WTC11 (cell line): ENCODE measurements around the gene DNMT3A. TPM values are rescaled to one million over a fixed set of nuclear protein-coding genes. Genes with fewer than 3 reads are reported as not detected.

Experiments used
- ATAC-seq: fragments of 200-7000 bp; cut with Tn5 transposase; 2 replicates; pipeline ENCODE4 v1.10.0; 2021; ENCODE audit warnings: mild to moderate bottlenecking, moderate library complexity
- CTCF ChIA-PET: fragments of 300-600 bp; sonication (Branson Sonifier 250); formaldehyde crosslinking; loops from one replicate; lab custom pipeline; 2021; ENCODE audit warnings: antibody characterized with exemption; lab: Charles Lee
- POLR2A ChIA-PET: fragments of 350-600 bp; sonication (Branson Sonifier 250); formaldehyde crosslinking; loops from one replicate; lab custom pipeline; 2021; ENCODE audit warnings: antibody characterized with exemption; lab: Charles Lee
- DNase-seq: peaks from one replicate; pipeline ENCODE4 v3.0.0; 2021; ENCODE audit warnings: low spot score
- H3K27ac Mint-ChIP-seq: 2 replicates; pipeline ENCODE4 v1.8.0; 2021; ENCODE audit warnings: mixed read lengths
- H3K27me3 Mint-ChIP-seq: 2 replicates; pipeline ENCODE4 v1.8.0; 2021; ENCODE audit warnings: low read depth, mild to moderate bottlenecking, moderate library complexity, mixed read lengths
- H3K36me3 Mint-ChIP-seq: 2 replicates; pipeline ENCODE4 v1.8.0; 2021; ENCODE audit warnings: mixed read lengths
- H3K4me1 Mint-ChIP-seq: 2 replicates; pipeline ENCODE4 v1.8.0; 2022; ENCODE audit warnings: mixed read lengths
- H3K4me3 Mint-ChIP-seq: 2 replicates; pipeline ENCODE4 v1.8.0; 2021; ENCODE audit warnings: mild to moderate bottlenecking, moderate library complexity, mixed read lengths
- H3K9me3 Mint-ChIP-seq: 2 replicates; pipeline ENCODE4 v1.8.0; 2021; ENCODE audit warnings: mixed read lengths
- ATF2 ChIP-seq: sonication (generic); formaldehyde crosslinking; IDR thresholded peaks from 2 replicates; pipeline ENCODE4 v1.8.1; 2022; ENCODE audit warnings: low read depth, missing genetic modification reagents, borderline replicate concordance
- CREB1 ChIP-seq: sonication (generic); formaldehyde crosslinking; IDR thresholded peaks from 2 replicates; pipeline ENCODE4 v1.8.0; 2023; ENCODE audit warnings: mild to moderate bottlenecking, missing genetic modification reagents
- E2F4 ChIP-seq: sonication (generic); formaldehyde crosslinking; IDR thresholded peaks from 2 replicates; pipeline ENCODE4 v1.8.1; 2022; ENCODE audit warnings: low read depth, mild to moderate bottlenecking, moderate library complexity, missing genetic modification reagents, borderline replicate concordance
- ETV6 ChIP-seq: sonication (generic); formaldehyde crosslinking; IDR thresholded peaks from 2 replicates; pipeline ENCODE4 v1.8.1; 2022; ENCODE audit warnings: mild to moderate bottlenecking, missing genetic modification reagents
- GABPB1 ChIP-seq: sonication (generic); formaldehyde crosslinking; IDR thresholded peaks from 2 replicates; pipeline ENCODE4 v1.8.1; 2023; ENCODE audit warnings: mild to moderate bottlenecking, missing genetic modification reagents
- HMGXB4 ChIP-seq: sonication (generic); formaldehyde crosslinking; IDR thresholded peaks from 2 replicates; pipeline ENCODE4 v1.8.1; 2023; ENCODE audit warnings: mild to moderate bottlenecking, moderate library complexity, missing genetic modification reagents
- IRF1 ChIP-seq: sonication (generic); formaldehyde crosslinking; IDR thresholded peaks from 2 replicates; pipeline ENCODE4 v1.8.0; 2023; ENCODE audit warnings: missing genetic modification reagents
- JUN ChIP-seq: sonication (generic); formaldehyde crosslinking; IDR thresholded peaks from 2 replicates; pipeline ENCODE4 v1.8.0; 2023; ENCODE audit warnings: mild to moderate bottlenecking, missing genetic modification reagents
- MYBL2 ChIP-seq: sonication (generic); formaldehyde crosslinking; IDR thresholded peaks from 2 replicates; pipeline ENCODE4 v1.8.1; 2023; ENCODE audit warnings: mild to moderate bottlenecking, moderate library complexity, missing genetic modification reagents
- NFATC4 ChIP-seq: fragments of 250-450 bp; sonication (Bioruptor Pico); IDR thresholded peaks from 2 replicates; pipeline ENCODE4 v1.9.0; 2021; ENCODE audit warnings: mild to moderate bottlenecking
- RORB ChIP-seq: fragments of 250-450 bp; sonication (Bioruptor Pico); IDR thresholded peaks from 2 replicates; pipeline ENCODE4 v1.9.0; 2021; ENCODE audit warnings: mild to moderate bottlenecking
- TCF7 ChIP-seq: sonication (generic); formaldehyde crosslinking; IDR thresholded peaks from 2 replicates; pipeline ENCODE4 v1.8.0; 2022; ENCODE audit warnings: mild to moderate bottlenecking, low read depth, missing genetic modification reagents, moderate library complexity
- TEAD1 ChIP-seq: sonication (generic); formaldehyde crosslinking; IDR thresholded peaks from 2 replicates; pipeline ENCODE4 v1.8.0; 2022; ENCODE audit warnings: mild to moderate bottlenecking, missing genetic modification reagents
- TP53 ChIP-seq: sonication (generic); formaldehyde crosslinking; IDR thresholded peaks from 2 replicates; pipeline ENCODE4 v1.8.1; 2023; ENCODE audit warnings: mild to moderate bottlenecking, missing genetic modification reagents
- ZBTB21 ChIP-seq: sonication (generic); formaldehyde crosslinking; IDR thresholded peaks from 2 replicates; pipeline ENCODE4 v1.8.1; 2023; ENCODE audit warnings: mild to moderate bottlenecking, missing genetic modification reagents, borderline replicate concordance
- ZNF219 ChIP-seq: sonication (generic); formaldehyde crosslinking; IDR thresholded peaks from 2 replicates; pipeline ENCODE4 v1.8.0; 2023; ENCODE audit warnings: missing genetic modification reagents, mild to moderate bottlenecking, borderline replicate concordance
- ZNF416 ChIP-seq: fragments of 250-450 bp; sonication (Bioruptor Pico); IDR thresholded peaks from 2 replicates; pipeline ENCODE4 v1.9.0; 2021; ENCODE audit warnings: mild to moderate bottlenecking, inconsistent platforms
- ZNF423 ChIP-seq: fragments of 250-450 bp; sonication (Bioruptor Pico); IDR thresholded peaks from 2 replicates; pipeline ENCODE4 v2.1.2; 2022; ENCODE audit warnings: mild to moderate bottlenecking, moderate library complexity
- total RNA-seq: library from RNA; stranded (reverse); gene quantifications from 3 replicates; pipeline ENCODE4 v1.2.3, GENCODE V29; 2021
- TF ChIP-seq, protein P1 (sequence below): fragments of 250-450 bp; sonication (Bioruptor Pico); IDR thresholded peaks from 2 replicates; pipeline ENCODE4 v1.9.0; 2021; ENCODE audit warnings: mild to moderate bottlenecking, borderline replicate concordance
- TF ChIP-seq, protein P2 (sequence below): sonication (generic); formaldehyde crosslinking; IDR thresholded peaks from 2 replicates; pipeline ENCODE4 v1.8.0; 2022; ENCODE audit warnings: mild to moderate bottlenecking, missing genetic modification reagents
- TF ChIP-seq, protein P3 (sequence below): sonication (generic); formaldehyde crosslinking; IDR thresholded peaks from 2 replicates; pipeline ENCODE4 v1.8.1; 2022; ENCODE audit warnings: missing genetic modification reagents, borderline replicate concordance

DNMT3A gene
- total RNA-seq, 1 experiment from 2014 or later = 154 TPM

DNA sequence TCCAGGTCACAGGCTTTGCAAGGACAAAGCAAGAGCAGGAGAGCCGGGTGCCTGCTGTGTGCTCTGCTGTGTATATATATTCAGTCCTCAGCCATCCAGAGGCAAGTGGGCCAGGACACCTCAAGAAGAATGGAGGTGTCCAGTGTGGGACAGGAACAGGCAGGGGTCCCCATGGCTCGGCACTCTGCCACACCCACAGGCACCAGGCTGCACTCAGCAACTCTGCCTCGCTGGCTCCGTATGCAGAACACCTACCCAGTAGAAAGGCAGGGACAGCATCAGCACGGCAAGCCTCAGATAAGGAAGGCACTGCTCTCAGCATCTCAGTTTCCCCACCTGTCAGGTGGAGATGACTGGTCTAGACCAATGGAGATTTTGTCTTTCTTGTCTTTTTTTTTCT, 57.8 kb downstream of the DNMT3A start:
- POLR2A ChIA-PET = no interaction called here
- H3K27ac Mint-ChIP-seq = no peak overlapping the region
- no peak for ATAC-seq
- H3K36me3 Mint-ChIP-seq = peaks cover 5% of the 10 kb centered on the region; the same call in 1 of the 2 replicates
- DNase-seq = no peak
- CTCF ChIA-PET = interaction anchor here (1.1 to 1.8 kb wide), 2 partner anchors 26 to 56 kb away, joined by 3 to 5 read pairs; no protein-coding TSS in a partner anchor
- peaks cover 47% of the 10 kb centered on the region for H3K4me1 Mint-ChIP-seq
- TF ChIP-seq, protein P1, sequence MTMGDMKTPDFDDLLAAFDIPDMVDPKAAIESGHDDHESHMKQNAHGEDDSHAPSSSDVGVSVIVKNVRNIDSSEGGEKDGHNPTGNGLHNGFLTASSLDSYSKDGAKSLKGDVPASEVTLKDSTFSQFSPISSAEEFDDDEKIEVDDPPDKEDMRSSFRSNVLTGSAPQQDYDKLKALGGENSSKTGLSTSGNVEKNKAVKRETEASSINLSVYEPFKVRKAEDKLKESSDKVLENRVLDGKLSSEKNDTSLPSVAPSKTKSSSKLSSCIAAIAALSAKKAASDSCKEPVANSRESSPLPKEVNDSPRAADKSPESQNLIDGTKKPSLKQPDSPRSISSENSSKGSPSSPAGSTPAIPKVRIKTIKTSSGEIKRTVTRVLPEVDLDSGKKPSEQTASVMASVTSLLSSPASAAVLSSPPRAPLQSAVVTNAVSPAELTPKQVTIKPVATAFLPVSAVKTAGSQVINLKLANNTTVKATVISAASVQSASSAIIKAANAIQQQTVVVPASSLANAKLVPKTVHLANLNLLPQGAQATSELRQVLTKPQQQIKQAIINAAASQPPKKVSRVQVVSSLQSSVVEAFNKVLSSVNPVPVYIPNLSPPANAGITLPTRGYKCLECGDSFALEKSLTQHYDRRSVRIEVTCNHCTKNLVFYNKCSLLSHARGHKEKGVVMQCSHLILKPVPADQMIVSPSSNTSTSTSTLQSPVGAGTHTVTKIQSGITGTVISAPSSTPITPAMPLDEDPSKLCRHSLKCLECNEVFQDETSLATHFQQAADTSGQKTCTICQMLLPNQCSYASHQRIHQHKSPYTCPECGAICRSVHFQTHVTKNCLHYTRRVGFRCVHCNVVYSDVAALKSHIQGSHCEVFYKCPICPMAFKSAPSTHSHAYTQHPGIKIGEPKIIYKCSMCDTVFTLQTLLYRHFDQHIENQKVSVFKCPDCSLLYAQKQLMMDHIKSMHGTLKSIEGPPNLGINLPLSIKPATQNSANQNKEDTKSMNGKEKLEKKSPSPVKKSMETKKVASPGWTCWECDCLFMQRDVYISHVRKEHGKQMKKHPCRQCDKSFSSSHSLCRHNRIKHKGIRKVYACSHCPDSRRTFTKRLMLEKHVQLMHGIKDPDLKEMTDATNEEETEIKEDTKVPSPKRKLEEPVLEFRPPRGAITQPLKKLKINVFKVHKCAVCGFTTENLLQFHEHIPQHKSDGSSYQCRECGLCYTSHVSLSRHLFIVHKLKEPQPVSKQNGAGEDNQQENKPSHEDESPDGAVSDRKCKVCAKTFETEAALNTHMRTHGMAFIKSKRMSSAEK (CRISPR knock-in tag) = no peak
- TF ChIP-seq HMGXB4 (no peak), ZNF423 (CRISPR knock-in tag) (no peak), IRF1 (CRISPR knock-in tag) (no peak), JUN (CRISPR knock-in tag) (no peak), NFATC4 (no peak), TP53 (CRISPR knock-in tag) (no peak), GABPB1 (no peak), ATF2 (no peak)
- TF ChIP-seq, all 79 proteins: peak for 0
- H3K4me3 Mint-ChIP-seq = no peak overlapping the region
- H3K9me3 Mint-ChIP-seq = no peaks in the 10 kb centered on the region
- no peaks in the 10 kb centered on the region for H3K27me3 Mint-ChIP-seq

DNA sequence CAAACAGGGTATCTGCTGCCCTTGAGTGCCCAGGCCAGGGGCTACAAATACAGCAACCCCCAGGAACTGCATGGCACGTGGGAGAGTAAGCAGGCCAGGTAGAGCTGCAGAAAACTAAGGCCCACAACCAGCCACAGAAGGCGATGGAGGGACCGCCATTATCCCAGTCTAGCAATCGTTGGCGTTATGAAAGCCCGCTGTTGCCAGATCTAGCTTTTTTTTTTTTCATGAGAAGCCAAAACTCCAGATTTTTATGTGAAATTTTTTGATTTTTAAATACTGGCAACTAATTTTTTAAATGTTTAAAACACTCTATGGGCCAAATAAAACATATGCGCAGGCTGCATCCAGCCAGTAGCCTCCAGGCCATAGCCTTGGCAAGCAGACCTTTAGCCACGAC, 59.8 kb downstream of the DNMT3A start:
- H3K27me3 Mint-ChIP-seq = no peaks in the 10 kb centered on the region
- H3K36me3 Mint-ChIP-seq = peaks cover 5% of the 10 kb centered on the region; the same call in 1 of the 2 replicates
- ChIA-PET POLR2A (no interaction called here), CTCF (interaction anchor here (0.6 to 1.7 kb wide), 3 partner anchors 28 to 80 kb away, joined by 3 to 5 read pairs (median 3); no protein-coding TSS in a partner anchor)
- no peak overlapping the region for H3K27ac Mint-ChIP-seq
- H3K9me3 Mint-ChIP-seq = no peaks in the 10 kb centered on the region
- H3K4me1 Mint-ChIP-seq = peaks cover 58% of the 10 kb centered on the region
- H3K4me3 Mint-ChIP-seq = no peak overlapping the region
- no peak for DNase-seq
- ATAC-seq = no peak
- TF ChIP-seq MYBL2 (CRISPR knock-in tag) (no peak), IRF1 (CRISPR knock-in tag) (no peak), E2F4 (no peak), ZBTB21 (CRISPR knock-in tag) (no peak), ETV6 (no peak), ZNF416 (CRISPR knock-in tag) (no peak), TCF7 (CRISPR knock-in tag) (no peak), ZNF219 (no peak), CREB1 (CRISPR knock-in tag) (no peak), ZNF423 (CRISPR knock-in tag) (no peak), TEAD1 (CRISPR knock-in tag) (no peak), RORB (no peak), HMGXB4 (no peak)
- TF ChIP-seq, protein P2, sequence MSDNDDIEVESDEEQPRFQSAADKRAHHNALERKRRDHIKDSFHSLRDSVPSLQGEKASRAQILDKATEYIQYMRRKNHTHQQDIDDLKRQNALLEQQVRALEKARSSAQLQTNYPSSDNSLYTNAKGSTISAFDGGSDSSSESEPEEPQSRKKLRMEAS (CRISPR knock-in tag) = no peak
- TF ChIP-seq, protein P3, sequence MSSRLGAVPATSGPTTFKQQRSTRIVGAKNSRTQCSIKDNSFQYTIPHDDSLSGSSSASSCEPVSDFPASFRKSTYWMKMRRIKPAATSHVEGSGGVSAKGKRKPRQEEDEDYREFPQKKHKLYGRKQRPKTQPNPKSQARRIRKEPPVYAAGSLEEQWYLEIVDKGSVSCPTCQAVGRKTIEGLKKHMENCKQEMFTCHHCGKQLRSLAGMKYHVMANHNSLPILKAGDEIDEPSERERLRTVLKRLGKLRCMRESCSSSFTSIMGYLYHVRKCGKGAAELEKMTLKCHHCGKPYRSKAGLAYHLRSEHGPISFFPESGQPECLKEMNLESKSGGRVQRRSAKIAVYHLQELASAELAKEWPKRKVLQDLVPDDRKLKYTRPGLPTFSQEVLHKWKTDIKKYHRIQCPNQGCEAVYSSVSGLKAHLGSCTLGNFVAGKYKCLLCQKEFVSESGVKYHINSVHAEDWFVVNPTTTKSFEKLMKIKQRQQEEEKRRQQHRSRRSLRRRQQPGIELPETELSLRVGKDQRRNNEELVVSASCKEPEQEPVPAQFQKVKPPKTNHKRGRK = no peak
